CMK (cell line): ENCODE data around the gene KIF26A.

Experiments used
- DNase-seq: peaks from one replicate; pipeline ENCODE4 v3.0.0-alpha.2; 2010; ENCODE audit warnings: low read depth

KIF26A gene

DNA sequence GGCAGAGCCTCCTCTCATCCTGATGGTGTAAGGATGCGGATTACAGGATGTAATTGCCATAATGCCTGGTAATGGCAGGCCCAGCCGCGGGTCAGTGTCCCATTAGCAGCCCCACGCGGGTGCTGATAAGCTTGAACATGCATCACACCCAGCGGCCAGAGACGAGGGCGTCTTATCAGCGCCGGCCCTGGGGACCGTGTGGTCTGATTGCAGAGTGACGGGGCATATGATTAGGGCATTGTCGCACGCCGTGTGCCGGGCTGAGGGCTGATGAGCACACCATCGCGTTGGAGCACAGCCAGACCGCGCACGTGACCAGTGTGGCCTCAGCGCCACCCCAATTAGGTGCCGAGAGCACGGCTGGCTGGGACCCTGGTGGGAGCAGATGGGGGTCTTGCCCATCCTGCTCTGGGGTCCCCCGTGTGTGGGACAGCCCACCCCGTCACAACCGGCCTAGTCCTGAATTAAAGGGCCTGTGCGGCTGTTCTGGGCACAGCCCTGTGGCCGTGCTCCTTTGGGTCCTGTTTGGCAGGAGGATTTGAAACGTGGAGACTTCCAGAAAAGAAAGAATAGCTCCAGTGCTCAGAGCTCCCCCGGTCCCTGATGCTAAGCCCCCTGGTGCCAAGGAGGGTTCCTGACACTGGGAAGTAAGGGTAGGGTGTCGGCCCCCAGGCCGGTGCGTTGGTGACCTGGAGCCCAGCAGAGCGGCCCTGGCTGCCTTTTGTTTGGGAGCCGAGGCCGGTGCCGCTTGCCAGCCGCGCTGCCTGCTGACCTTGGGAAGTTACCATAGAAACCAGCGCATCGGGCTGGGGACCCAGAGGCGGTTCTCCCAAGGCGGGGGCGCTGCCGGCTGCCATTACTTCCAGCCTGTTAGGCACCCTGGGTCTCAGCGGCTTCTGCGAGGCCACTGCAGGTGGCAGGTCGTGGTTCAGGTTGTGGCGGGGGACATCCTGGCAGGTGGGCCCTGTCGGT, 20.7 kb downstream of the KIF26A start:
- peak; percentile 85 for DNase-seq

DNA sequence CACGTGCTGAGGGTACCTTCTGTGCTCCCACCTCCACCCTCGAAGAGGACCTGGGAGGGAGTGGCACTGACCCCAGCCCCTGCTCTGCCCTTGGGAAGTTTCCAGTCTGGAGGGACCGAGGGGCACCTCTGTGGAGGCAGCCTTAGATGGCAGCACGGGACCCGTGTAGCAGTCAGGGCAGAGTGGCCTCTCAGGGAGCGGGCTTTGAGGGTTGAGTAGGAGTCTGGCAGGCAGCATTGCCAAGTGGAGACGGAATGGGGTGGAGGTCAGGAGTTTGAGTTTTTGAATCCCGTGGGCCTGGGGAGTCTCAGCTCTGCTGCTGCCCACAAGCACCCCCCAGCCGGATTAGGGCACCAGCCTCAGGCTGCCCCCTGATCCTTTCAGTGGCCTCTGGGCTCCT, 21.6 kb downstream of the KIF26A start:
- DNase-seq, result no peak

DNA sequence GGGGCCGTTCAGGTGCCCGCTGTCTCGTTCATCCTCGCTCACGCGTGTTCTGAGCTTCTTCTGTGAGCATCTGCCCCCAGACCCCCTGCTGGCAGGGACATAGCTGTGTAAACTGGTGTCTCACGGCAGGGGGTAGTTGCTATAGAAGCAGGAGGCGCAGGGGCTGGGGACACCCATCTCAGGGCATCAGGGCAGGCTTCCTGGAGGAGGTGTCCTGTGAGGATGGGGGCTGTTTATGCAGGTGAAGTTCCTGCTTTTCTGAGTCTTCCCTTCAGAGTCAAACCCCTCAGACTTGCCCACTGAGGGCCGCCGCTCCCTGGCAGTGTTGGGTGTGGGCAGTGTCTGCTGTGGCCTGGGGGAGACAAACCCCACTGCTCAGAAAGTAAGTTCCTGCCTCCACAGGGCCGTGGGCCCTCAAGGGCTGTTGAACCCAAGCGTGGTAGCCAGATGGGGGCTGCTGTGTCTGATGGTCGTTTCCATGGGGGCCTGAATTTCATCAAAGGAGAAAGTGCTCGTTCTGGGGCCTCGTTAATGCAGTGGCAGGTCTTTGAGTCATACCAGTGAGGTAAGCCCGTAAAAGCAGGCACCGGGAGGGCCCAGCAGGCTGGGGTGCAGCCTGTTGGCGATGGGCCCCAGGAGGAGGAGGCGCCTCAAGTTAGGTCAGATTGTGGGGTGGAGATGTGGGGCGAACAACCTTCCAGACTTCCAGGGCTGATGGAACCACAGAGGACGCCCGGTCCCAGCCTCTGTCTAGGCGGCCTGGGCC, 23.4 kb downstream of the KIF26A start:
- DNase-seq, result no peak

DNA sequence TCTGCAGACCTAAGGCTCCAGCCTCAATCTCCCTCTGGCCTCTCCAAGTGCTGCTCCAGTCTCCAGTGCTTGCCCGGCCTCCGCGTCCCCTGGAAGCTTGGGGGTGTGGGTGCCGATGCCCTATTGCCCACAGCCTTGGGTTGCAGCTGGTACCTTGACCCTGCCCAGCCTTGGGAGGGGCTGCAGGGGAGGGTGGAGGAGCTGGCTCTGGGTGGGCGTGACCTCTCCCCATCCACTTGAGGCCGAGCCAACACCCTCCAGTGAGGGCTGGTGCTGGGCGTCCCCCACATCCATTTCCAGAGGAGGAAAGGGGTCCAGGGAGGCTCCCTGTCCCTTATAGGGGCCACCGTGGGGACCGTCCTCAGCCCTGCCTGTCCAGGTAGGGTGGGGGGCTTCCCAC, 24.1 kb downstream of the KIF26A start:
- DNase-seq, result no peak

DNA sequence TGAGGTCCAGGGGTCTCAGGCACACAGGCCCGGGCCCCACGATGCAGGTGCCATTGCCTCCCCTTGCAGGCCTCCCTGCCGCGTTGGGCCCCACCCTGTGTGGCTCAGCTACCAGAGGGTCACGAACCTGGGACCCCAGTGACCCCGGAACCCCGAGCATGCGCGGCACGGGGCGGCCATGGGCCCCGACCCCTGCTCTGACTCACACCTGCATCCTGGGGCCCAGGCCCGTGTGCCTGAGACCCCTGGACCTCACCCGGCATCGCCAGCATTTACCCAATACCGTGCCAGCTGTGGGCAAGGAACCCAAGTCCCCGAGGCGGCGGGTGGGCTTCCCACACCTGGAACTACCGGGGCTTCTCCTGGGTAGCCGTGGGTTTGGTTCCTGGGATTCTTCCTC, 25.2 kb downstream of the KIF26A start:
- no peak for DNase-seq

DNA sequence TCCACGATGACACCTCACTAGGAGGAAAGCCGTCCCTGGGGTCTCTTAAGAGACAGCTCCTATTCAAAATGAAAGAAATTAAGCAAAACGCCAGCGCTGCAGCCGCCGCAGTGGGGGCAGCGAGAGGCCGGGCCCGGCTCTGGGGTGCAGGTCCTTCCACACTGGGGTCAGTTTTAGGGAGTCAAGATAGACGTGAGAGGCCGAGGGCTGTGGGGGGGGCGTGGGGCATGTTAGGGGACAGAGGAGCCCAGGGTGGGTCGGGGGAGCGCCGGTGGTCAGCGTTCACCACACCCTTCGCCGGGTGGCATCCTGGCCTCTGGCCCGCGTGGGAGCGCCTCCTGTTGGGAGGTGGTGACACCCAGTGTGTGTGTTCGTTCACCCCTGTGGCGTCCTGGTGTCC, 25.7 kb downstream of the KIF26A start:
- DNase-seq, result no peak

DNA sequence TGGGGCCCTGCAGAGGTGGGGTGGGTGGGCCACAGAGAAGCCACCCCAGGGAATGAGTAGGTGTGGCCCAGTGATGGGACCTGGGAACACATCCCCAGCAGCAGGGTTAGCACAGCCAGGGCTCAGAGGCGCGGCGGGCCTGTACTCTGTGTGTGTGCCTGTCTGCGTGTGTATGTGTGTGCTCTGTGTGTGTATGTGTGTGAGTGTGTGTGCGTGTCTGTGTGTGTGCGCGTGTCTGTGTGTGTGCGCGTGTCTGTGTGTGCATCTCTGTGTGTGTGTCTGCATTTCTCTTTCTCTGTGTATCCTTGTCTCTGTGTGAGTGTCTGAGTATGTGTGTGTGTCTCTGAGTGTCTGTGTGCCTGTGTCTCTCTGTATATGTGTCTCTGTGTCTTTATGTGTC, 26.1 kb downstream of the KIF26A start:
- no peak for DNase-seq

DNA sequence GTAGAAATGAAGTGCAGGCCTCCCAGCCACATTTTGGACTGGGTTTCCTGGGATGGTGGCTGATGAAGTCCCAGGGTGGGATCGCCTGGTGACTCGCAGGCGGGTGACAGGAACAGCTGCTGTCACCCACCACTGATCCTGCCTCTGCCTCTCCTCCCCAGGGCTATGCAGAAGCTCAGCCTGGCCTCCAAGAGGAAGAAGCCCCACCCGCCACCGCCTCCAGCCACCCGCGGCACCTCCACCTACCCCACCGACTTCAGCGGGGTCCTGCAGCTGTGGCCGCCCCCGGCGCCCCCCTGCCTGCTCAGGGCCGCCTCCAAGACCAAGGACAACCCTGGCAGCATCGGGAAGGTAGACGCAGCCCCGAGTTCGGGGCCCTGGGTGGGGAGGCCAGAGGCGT, 28.3 kb downstream of the KIF26A start:
- no peak for DNase-seq

DNA sequence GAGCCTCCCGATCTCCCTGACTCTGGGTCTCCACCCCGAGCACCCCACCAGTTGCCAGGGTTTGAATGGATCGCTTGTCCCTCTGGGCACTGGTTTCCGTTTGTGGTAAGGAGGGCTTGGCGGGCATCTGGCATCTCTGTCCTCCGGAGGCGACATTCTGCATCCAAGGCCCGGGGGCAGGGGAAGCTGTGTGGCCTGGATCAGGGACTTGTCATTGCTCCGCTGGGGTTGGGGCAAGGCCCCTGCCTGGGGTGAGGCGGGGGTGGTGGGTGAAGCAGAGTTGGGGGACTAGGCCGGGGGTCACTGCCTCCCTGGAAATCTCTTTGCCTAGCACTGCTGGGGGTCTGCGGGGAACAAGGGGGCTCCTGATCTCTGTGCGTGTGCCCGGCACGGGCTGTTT, 30.2 kb downstream of the KIF26A start:
- no peak for DNase-seq

DNA sequence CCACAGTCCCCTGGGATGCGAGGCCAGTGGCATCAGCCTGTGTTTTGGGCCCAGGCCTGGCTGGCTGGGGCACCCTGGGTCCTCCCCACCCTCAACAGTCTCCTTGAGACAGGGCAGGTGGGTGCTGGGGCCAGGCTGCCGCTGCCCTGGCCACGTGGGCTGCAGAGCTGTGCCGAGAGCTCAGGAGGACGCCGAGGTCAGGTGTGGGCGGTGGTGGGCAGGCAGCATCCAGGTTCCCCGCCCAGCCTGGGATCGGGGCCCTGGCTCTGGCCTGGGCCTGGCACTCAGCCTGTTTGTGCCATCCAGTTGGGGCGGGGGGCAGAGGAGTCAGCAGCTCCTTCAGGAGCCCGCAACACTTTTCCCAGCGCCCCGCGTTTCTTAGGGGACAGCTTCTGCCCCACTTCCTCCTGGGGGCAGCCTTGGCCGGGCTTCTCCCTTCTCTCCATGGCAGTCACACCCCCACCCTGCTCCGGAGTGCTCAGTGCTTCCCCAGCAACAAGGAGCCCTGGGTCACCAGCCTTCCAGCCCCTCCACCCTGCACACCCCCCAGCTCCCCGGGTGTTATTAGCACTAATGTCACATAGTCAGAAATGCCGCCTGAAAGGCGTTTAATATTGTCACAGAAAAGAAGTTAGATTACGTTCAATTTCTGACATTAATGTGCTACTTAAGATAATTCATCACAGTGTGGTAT, 30.8 kb downstream of the KIF26A start:
- no peak for DNase-seq

DNA sequence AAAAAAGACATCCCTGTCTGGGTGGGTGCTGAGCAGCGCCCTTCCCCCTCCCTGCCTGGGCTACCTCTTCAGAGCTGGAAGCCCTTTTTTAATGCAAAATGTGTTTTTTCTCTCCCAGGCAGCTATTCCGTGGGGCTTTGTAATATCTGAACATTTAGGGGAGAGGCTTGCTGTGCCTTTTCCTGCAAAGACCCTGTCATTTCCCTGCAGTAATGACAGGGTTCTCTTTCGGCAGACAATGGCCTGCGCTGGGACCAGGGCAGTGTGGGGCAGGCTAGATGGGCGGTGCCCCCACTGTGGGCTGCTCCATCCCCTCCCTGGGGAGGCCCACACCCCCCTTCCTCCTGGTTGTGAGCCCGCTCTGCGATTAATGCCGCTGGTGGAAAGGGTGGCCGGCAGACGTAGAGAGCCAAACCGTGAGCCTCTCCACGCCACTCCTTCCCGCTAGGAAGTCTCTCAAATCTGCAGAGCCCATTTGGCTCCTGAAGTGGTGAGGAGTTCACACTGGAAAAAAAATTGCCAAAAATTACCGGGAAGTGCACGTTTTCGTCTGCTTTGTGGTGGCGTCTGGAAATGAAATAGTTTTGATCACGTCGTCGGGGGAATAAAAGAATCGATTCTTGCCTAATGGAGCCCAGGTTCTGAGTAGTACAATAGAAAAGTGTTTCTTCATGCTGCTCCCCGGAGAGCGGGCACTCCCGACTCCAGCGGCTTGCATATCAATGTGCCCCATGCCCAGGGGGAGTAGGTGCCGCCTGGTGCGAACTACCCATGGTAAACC, 31.5 kb downstream of the KIF26A start:
- no peak for DNase-seq

DNA sequence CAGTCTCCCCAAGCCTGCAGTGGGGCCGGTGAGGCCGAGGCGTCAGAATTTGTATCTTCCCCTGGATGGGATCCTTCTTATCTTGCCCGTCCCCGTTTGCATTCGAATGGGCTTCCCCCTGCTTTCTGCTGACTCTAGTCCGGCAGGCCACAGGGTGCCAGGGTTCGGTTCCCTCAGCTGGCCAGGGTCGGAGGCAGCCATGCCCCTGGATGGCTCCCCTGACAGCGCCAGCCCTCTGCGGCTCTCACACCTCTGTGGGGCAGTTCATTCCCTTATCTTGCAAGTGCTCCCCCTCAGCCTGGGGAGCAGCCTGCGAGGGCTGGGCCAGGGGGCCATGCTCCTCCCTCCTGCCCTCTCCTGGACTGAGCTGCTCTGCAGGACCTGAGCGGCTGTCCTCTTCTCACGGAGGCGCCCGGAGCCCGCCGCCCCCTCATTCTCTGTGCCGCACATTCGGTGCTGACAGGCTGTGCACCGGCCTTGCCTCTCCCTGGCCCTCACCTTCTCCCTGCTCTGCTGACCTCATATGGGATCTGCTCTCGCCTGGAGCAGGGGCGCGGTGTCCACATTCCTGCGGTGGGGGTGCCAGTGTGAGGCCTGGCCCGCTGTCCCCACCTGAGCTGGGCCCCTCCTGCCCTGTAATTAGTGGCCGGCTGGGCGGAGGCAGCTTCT, 32.8 kb downstream of the KIF26A start:
- DNase-seq, result no peak

DNA sequence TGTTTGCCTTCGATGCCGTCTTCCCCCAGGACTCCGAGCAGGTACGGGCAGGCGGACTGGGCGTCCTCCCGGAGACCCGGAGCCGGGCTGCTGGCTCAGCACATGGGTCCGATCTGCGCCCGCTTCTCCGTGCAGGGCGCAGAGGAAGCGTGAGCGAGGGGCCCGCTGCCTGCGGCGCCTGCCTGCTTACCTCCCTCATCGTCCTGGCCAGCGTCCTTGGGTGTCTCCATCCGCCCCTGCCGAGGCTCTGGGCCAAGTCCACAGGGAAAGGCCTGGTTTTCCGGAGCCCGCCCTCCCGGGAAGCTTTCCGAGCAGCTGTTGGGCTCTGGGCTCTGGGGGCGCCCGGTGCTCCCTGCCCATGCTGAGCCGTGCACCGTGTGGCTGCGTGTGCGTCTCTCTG, 33.5 kb downstream of the KIF26A start:
- no peak for DNase-seq

DNA sequence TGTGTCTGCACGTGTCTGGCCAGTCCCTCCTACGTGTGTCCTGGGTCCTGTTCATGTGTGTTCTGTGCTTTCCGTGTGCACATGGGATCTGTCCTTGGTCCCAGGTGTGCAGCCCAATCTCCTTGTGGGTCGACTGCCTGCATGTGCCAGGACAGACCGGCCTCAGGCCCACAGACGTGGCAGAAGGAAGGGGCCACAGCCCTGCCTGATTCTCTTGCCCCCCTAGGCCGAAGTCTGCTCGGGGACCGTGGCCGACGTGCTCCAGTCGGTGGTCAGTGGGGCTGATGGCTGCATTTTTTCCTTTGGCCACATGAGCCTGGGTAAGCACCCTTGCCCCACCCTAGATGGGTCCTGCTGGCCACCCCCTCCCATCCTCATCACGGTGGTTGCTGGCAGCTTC, 34.0 kb downstream of the KIF26A start:
- DNase-seq, result no peak

DNA sequence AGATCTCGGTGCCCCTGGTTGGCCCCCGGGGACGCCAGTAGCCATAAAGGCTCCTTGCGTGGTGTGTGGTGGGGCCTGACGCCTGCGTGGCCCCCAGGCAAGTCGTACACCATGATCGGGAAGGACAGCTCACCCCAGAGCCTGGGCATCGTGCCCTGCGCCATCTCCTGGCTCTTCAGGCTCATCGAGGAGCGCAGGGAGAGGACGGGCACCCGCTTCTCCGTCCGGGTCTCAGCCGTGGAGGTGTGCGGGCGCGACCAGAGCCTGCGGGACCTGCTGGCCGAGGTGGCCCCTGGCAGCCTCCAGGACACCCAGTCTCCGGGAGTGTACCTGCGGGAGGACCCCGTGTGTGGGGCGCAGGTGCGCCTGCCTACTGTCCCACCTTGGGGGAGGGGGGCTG, 34.5 kb downstream of the KIF26A start:
- DNase-seq, result no peak

DNA sequence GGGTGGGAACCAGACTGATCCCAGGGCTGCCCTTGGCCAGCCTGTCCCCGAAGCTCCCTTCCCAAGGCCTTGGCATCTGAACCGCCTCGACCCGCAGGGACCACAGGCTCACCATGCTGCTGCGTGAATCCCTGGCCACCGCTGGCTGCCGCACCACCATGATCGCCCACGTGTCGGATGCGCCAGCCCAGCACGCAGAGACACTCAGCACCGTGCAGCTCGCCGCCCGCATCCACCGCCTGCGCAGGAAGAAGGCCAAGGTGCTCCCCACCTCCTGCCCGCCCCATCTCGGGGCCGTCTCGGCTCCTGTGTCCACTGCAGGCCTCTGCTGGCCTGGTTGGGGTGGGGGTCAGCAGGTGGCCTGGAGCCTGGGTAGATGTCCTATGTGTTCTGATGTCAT, 35.7 kb downstream of the KIF26A start:
- DNase-seq, result no peak

DNA sequence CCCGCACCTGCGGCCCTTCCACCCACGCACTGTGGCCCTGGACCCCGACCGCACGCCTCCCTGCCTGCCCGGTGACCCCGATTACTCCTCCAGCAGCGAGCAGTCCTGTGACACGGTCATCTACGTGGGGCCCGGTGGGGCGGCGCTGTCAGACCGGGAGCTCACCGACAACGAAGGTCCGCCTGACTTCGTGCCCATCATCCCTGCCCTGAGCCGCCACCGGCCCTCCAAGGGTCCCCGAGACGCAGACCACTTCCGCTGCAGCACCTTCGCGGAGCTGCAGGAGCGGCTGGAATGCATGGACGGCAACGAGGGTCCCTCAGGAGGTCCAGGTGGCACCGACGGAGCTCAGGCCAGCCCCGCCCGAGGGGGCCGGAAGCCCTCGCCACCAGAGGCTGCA, 36.7 kb downstream of the KIF26A start:
- DNase-seq, result no peak

DNA sequence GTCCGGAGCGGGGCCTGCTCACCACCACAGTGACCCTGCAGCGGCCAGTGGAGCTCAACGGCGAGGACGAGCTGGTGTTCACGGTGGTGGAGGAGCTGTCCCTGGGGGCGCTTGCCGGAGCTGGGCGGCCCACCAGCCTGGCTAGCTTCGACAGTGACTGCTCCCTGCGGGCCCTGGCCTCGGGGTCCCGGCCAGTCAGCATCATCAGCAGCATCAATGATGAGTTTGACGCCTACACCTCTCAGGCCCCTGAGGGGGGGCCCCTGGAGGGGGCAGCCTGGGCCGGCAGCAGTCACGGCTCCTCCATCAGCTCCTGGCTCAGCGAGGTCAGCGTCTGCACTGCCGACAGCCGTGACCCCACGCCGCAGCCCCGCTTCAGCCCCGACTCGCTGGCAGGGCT, 37.4 kb downstream of the KIF26A start:
- DNase-seq, result no peak

DNA sequence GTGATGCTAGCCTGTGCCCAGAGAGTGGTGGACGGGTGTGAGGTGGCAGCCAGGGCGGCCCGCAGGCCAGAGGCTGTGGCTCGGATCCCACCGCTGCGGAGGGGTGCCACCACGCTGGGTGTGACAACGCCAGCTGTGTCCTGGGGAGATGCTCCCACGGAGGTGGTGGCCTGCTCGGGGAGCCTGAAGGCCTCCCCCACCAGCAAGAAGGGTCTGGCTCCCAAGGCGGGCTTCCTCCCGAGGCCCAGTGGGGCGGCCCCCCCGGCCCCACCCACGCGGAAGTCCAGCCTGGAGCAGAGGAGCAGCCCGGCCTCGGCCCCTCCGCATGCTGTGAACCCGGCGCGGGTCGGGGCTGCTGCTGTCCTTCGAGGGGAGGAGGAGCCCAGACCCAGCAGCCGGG, 38.2 kb downstream of the KIF26A start:
- no peak for DNase-seq

DNA sequence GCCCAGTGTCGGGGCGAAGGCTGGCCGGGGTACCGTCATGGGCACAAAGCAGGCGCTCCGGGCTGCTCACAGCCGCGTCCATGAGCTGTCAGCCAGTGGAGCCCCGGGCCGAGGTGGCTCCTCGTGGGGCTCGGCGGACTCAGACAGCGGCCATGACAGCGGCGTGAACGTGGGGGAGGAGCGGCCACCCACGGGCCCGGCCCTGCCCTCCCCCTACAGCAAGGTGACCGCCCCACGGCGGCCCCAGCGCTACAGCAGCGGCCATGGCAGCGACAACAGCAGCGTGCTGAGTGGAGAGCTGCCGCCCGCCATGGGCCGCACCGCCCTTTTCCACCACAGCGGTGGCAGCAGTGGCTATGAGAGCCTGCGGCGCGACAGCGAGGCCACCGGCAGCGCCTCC, 39.0 kb downstream of the KIF26A start:
- DNase-seq, result no peak

DNA sequence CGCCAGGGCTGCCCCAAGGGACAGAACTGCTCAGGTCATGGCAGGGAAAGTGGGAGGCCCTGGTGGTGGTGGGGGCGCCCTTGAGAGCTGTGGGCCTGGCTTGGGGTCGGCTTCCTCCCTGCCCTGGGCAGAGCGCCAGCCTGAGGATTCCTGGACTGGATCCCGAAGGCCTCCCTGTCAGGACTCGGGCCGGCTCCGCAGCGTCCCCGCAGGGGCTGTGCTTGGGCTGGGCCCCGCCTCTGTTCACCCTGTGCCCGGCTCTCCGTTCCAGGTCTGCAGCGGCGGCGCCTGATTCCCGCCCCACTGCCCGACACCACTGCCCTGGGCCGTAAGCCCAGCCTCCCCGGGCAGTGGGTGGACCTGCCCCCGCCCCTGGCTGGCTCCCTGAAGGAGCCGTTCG, 39.9 kb downstream of the KIF26A start:
- no peak for DNase-seq
